Measurements from ENCODE around the gene CXCL11.

DNA sequence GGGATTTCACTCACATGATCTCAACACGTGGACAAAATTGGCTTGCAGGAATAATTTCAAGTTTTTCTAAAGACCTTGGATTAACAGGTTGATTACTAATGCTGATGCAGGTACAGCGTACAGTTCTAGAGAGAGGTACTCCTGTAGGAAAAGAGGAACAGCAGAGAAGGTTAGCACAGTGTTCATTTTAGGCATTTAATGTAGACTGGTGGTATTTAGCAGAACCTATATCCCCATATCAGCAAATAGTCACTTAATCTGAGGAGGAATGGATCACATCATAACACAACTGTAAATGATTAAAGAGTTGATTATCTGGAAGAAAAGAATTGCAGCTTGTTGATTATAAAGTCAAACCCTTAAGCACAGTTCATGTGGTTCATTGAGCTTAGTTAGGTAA lies 13.2 kb downstream of the CXCL11 start:
- TF ChIP-seq, protein P1, sequence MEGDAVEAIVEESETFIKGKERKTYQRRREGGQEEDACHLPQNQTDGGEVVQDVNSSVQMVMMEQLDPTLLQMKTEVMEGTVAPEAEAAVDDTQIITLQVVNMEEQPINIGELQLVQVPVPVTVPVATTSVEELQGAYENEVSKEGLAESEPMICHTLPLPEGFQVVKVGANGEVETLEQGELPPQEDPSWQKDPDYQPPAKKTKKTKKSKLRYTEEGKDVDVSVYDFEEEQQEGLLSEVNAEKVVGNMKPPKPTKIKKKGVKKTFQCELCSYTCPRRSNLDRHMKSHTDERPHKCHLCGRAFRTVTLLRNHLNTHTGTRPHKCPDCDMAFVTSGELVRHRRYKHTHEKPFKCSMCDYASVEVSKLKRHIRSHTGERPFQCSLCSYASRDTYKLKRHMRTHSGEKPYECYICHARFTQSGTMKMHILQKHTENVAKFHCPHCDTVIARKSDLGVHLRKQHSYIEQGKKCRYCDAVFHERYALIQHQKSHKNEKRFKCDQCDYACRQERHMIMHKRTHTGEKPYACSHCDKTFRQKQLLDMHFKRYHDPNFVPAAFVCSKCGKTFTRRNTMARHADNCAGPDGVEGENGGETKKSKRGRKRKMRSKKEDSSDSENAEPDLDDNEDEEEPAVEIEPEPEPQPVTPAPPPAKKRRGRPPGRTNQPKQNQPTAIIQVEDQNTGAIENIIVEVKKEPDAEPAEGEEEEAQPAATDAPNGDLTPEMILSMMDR (IDR thresholded peaks at IDR 0.05) = no peak
- TF ChIP-seq POLR2A (IDR thresholded peaks at IDR 0.05) = no peak

All from Peyer's patch (tissue), 4 donors.